ENCODE data around the gene P2RX7. TPM values are rescaled to one million over a fixed set of nuclear protein-coding genes. Genes with fewer than 3 reads are reported as not detected.
A peak's percentile ranks its signal among the peaks of the same experiment; 100 is the strongest.

The P2RX7 gene
- total and polyA plus RNA-seq, 9 of the 15 experiments (the other 6 are each of a cell fraction or from before 2014, with no cell fraction given) = 0.04 to 0.65 (median 0.30) TPM

DNA sequence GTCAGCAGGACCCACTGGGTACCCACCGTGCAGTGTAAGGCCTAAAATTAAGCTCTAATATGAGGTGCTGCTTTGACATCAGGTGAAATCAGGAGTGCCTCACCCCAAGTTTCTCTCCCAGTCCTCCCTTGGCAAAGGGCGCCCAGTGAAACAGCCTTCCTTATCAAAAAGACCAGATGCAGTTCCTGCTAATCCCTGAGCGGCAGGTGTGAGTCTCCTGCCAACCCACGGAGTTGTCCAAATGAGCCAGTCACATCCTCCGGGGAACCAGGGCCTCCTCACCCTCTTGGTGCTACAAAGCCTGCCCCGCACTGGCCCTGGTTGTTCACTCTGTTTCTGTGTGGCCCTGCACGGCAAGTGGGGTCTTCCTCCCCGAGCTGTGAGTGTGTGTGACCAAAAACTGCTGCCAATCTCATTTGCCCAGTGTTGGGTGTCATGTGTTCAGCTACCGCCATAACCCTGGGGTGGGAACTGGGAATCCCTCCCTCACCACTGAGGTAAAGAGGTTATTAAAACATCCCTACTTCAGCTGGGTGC, 57.0 kb downstream of the P2RX7 start (continued):
- TF ChIP-seq EP300 (IDR thresholded peaks at IDR 0.05; ENCODE audit: low read length) = peak; percentile 47; the same call in 1 of the 2 replicates
- TF ChIP-seq BACH1 (tag; IDR thresholded peaks at IDR 0.05) = no peak
- peak; percentile 19; the same call in 1 of the 2 replicates for TF ChIP-seq CXXC5 (CRISPR knock-in tag; IDR thresholded peaks at IDR 0.05)
- TF ChIP-seq, protein P1, sequence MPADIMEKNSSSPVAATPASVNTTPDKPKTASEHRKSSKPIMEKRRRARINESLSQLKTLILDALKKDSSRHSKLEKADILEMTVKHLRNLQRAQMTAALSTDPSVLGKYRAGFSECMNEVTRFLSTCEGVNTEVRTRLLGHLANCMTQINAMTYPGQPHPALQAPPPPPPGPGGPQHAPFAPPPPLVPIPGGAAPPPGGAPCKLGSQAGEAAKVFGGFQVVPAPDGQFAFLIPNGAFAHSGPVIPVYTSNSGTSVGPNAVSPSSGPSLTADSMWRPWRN (IDR thresholded peaks at IDR 0.05; ENCODE audit: low read depth) = no peak
- TF ChIP-seq ZNF561 (CRISPR knock-in tag; conservative IDR thresholded peaks at IDR 0.05) = no peak
- TF ChIP-seq, protein P2, sequence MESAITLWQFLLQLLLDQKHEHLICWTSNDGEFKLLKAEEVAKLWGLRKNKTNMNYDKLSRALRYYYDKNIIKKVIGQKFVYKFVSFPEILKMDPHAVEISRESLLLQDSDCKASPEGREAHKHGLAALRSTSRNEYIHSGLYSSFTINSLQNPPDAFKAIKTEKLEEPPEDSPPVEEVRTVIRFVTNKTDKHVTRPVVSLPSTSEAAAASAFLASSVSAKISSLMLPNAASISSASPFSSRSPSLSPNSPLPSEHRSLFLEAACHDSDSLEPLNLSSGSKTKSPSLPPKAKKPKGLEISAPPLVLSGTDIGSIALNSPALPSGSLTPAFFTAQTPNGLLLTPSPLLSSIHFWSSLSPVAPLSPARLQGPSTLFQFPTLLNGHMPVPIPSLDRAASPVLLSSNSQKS (CRISPR knock-in tag; IDR thresholded peaks at IDR 0.05) = no peak
- TF ChIP-seq SNIP1 (IDR thresholded peaks at IDR 0.05; ENCODE audit: low read depth) = no peak
- TF ChIP-seq TRIM24 (IDR thresholded peaks at IDR 0.05) = peak; percentile 15 to 50; a peak in 1 of 4 replicates
- TF ChIP-seq DMBX1 (CRISPR knock-in tag; IDR thresholded peaks at IDR 0.05; ENCODE audit: borderline replicate concordance) = no peak
- TF ChIP-seq, protein P3, sequence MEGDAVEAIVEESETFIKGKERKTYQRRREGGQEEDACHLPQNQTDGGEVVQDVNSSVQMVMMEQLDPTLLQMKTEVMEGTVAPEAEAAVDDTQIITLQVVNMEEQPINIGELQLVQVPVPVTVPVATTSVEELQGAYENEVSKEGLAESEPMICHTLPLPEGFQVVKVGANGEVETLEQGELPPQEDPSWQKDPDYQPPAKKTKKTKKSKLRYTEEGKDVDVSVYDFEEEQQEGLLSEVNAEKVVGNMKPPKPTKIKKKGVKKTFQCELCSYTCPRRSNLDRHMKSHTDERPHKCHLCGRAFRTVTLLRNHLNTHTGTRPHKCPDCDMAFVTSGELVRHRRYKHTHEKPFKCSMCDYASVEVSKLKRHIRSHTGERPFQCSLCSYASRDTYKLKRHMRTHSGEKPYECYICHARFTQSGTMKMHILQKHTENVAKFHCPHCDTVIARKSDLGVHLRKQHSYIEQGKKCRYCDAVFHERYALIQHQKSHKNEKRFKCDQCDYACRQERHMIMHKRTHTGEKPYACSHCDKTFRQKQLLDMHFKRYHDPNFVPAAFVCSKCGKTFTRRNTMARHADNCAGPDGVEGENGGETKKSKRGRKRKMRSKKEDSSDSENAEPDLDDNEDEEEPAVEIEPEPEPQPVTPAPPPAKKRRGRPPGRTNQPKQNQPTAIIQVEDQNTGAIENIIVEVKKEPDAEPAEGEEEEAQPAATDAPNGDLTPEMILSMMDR (IDR thresholded peaks at IDR 0.05 in 2 of 3, conservative IDR thresholded peaks at IDR 0.05 in 1 of 3; ENCODE audit: insufficient read depth in 2 of 3, low read depth in 1 of 3, low read length in 3 of 3) = peak in 2 of 3 experiments; percentile 5 to 6; a peak in 1 of 6 replicates
- no peak for TF ChIP-seq OTX1 (CRISPR knock-in tag; IDR thresholded peaks at IDR 0.05)
- TF ChIP-seq ZNF780A (CRISPR knock-in tag; IDR thresholded peaks at IDR 0.05) = no peak
- no peak for TF ChIP-seq TAF1 (IDR thresholded peaks at IDR 0.05; ENCODE audit: control insufficient read depth, extremely low read depth, insufficient read depth, low read length, severe bottlenecking)
- peak; percentile 82 for TF ChIP-seq ARID1B (IDR thresholded peaks at IDR 0.05)
- 0 out of 2 replicates have a peak, but pooled peaks have one; percentile 24 for TF ChIP-seq POLR2AphosphoS5 (IDR thresholded peaks at IDR 0.05; ENCODE audit: control insufficient read depth, insufficient read depth, low read depth, low read length)
- TF ChIP-seq NCOR1 (IDR thresholded peaks at IDR 0.05) = peak; percentile 57
- no peak for TF ChIP-seq NFRKB (IDR thresholded peaks at IDR 0.05; ENCODE audit: low read depth)
- TF ChIP-seq BHLHE40 (IDR thresholded peaks at IDR 0.05; ENCODE audit: low read length) = 0 out of 2 replicates have a peak, but pooled peaks have one; percentile 22
- TF ChIP-seq ZNF551 (CRISPR knock-in tag; IDR thresholded peaks at IDR 0.05) = no peak
- no peak for TF ChIP-seq CBX1 (IDR thresholded peaks at IDR 0.05; ENCODE audit: low read depth)
- no peak for TF ChIP-seq EZH2 (IDR thresholded peaks at IDR 0.05; ENCODE audit: borderline replicate concordance, low read depth, low read length)
- no peak for TF ChIP-seq ZKSCAN8 (CRISPR knock-in tag; IDR thresholded peaks at IDR 0.05)
- no peak for TF ChIP-seq PHF20 (IDR thresholded peaks at IDR 0.05; ENCODE audit: partially characterized antibody)
- no peak for TF ChIP-seq CAMTA2 (CRISPR knock-in tag; conservative IDR thresholded peaks at IDR 0.05)
- TF ChIP-seq CBFA2T2 (conservative IDR thresholded peaks at IDR 0.05) = peak; percentile 77
- TF ChIP-seq, protein P4, sequence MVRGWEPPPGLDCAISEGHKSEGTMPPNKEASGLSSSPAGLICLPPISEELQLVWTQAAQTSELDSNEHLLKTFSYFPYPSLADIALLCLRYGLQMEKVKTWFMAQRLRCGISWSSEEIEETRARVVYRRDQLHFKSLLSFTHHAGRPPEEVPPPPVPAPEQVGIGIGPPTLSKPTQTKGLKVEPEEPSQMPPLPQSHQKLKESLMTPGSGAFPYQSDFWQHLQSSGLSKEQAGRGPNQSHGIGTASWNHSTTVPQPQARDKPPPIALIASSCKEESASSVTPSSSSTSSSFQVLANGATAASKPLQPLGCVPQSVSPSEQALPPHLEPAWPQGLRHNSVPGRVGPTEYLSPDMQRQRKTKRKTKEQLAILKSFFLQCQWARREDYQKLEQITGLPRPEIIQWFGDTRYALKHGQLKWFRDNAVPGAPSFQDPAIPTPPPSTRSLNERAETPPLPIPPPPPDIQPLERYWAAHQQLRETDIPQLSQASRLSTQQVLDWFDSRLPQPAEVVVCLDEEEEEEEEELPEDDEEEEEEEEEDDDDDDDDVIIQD (CRISPR knock-in tag; IDR thresholded peaks at IDR 0.05) = no peak
- TF ChIP-seq MED1 (CRISPR knock-in tag; IDR thresholded peaks at IDR 0.05; ENCODE audit: borderline replicate concordance) = no peak
